ENCODE data around the gene RPH3AL. TPM values are rescaled to one million over a fixed set of nuclear protein-coding genes. Genes with fewer than 3 reads are reported as not detected.
"Not testable (repeated sequence)": the region's sequence is repeated elsewhere in the genome, so short reads cannot be mapped to it uniquely, and the experiment has no call there.

The RPH3AL gene
- total RNA-seq, 3 donors from 2014 or later (not counting 1 experiment from before 2014, with no cell fraction given): 7.2 to 9.9 (median 7.9) TPM

DNA sequence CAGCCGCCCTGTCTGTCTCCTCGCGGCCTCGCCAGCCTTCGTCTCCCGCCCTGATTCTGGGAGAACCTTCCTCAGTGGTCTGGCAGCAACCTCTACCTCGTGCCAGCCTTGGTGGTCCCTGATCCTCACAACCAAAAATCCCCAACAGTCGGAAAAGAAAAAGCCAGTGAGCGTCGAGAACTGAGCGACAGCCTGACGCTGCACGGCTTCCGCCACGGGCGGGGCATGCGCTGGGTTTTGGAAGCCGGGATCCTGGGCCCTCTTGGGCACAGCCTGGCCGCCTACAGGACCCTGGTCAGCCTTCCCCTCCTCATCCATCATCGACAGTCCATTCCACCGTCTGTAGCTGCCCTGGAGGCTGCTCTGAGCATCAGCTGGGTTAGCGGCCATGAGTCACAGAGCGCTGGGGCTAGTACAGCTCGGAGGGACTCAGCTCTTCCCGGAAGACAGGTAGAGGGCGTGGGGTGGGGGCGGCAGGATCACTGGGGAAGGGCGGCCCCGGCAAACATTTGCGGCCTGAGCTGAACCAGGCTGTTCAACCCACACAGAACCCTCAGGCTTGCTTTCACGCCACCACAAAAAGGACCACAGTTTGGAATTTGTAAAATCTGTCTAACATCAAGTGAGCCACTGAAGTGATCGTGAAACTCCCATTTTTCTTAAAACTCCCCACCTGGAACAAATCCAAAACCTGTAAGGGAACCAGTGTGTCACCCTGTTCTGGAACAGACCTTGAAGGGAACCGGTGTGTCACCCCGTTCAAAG, 115.8 kb downstream of the RPH3AL start:
- Histone ChIP-seq H3K9me3 (ENCODE audit: control insufficient read depth, insufficient read depth, low read length) (peaks cover 2% of the 10 kb centered on the region), H3K4me3 (ENCODE audit: low read length) (no peak overlapping the region), H3K36me3 (ENCODE audit: control insufficient read depth, insufficient read depth, low read length) (no peaks in the 10 kb centered on the region), H3K4me1 (ENCODE audit: control insufficient read depth, insufficient read depth, low read length) (peaks cover 7% of the 10 kb centered on the region), H3K27me3 (ENCODE audit: control insufficient read depth, insufficient read depth, low read length) (no peaks in the 10 kb centered on the region), H3K27ac (ENCODE audit: low read length) (no peak overlapping the region)
- no peaks in the 10 kb centered on the region for H3K4me1 Mint-ChIP-seq
- H3K9me3 Mint-ChIP-seq: no peaks in the 10 kb centered on the region
- no peak overlapping the region for H3K4me3 Mint-ChIP-seq
- no peaks in the 10 kb centered on the region for H3K27me3 Mint-ChIP-seq (ENCODE audit: low read depth in 2 of 2)
- H3K36me3 Mint-ChIP-seq: no peaks in the 10 kb centered on the region
- no peak for DNase-seq
- TF ChIP-seq, protein P1, sequence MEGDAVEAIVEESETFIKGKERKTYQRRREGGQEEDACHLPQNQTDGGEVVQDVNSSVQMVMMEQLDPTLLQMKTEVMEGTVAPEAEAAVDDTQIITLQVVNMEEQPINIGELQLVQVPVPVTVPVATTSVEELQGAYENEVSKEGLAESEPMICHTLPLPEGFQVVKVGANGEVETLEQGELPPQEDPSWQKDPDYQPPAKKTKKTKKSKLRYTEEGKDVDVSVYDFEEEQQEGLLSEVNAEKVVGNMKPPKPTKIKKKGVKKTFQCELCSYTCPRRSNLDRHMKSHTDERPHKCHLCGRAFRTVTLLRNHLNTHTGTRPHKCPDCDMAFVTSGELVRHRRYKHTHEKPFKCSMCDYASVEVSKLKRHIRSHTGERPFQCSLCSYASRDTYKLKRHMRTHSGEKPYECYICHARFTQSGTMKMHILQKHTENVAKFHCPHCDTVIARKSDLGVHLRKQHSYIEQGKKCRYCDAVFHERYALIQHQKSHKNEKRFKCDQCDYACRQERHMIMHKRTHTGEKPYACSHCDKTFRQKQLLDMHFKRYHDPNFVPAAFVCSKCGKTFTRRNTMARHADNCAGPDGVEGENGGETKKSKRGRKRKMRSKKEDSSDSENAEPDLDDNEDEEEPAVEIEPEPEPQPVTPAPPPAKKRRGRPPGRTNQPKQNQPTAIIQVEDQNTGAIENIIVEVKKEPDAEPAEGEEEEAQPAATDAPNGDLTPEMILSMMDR (IDR thresholded peaks at IDR 0.05): no peak
- no peak for ATAC-seq
- intact Hi-C loops (cut with micrococcal nuclease): no loop called here
- 88% methylated on average over 34 of the region's 34 CpGs for WGBS (ENCODE audit: insufficient coverage)
- no peak overlapping the region for H3K27ac Mint-ChIP-seq

DNA sequence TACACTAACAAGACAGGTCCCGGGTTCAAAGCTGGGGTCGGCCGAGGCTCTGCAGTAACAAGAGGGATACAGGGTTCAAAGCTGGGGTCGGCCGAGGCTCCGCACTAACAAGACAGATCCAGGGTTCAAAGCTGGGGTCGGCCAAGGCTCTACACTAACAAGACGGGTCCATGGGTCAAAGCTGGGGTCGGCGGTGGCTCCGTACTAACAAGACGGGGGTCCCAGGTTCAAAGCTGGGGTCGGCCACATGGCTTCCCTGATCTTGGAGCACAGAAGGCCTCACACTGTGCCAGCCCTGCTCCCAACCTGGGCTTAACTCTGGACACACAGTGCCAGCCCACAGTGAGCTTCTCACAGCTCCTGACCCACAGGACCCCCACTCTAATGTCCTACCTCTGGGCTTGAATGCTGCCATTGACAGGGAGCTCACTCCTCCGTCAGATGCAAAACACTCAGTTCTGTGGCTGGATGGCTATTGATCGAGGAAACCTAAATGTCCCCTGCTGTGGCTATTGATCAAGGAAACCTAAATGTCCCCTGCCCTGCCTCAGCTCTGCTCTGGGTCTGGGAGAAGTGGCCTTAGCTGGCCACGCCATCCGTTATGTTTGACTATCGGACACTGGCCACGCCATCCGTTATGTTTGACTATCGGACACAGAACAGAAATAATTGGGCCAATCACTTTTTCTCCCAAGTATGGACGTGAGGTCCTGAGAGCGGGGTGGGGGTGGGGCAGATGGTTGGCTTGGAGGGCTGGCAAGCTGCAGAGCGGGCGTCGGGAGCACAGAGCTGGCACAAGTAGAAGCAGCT, 116.6 kb downstream of the RPH3AL start:
- TF ChIP-seq, protein P1 (IDR thresholded peaks at IDR 0.05): no peak
- Histone ChIP-seq H3K27me3 (ENCODE audit: control insufficient read depth, insufficient read depth, low read length) (no peaks in the 10 kb centered on the region), H3K9me3 (ENCODE audit: control insufficient read depth, insufficient read depth, low read length) (peaks cover 2% of the 10 kb centered on the region), H3K27ac (ENCODE audit: low read length) (no peak overlapping the region), H3K36me3 (ENCODE audit: control insufficient read depth, insufficient read depth, low read length) (no peaks in the 10 kb centered on the region), H3K4me3 (ENCODE audit: low read length) (no peak overlapping the region), H3K4me1 (ENCODE audit: control insufficient read depth, insufficient read depth, low read length) (peaks cover 7% of the 10 kb centered on the region)
- Mint-ChIP-seq H3K4me3 (no peak overlapping the region), H3K36me3 (no peaks in the 10 kb centered on the region), H3K27ac (no peak overlapping the region), H3K9me3 (no peaks in the 10 kb centered on the region), H3K4me1 (no peaks in the 10 kb centered on the region), H3K27me3 (ENCODE audit: low read depth in 2 of 2) (no peaks in the 10 kb centered on the region)
- 95% methylated on average over 26 of the region's 26 CpGs for WGBS (ENCODE audit: insufficient coverage)
- DNase-seq (no peak), ATAC-seq (no peak)
- intact Hi-C loops (cut with micrococcal nuclease): no loop called here

DNA sequence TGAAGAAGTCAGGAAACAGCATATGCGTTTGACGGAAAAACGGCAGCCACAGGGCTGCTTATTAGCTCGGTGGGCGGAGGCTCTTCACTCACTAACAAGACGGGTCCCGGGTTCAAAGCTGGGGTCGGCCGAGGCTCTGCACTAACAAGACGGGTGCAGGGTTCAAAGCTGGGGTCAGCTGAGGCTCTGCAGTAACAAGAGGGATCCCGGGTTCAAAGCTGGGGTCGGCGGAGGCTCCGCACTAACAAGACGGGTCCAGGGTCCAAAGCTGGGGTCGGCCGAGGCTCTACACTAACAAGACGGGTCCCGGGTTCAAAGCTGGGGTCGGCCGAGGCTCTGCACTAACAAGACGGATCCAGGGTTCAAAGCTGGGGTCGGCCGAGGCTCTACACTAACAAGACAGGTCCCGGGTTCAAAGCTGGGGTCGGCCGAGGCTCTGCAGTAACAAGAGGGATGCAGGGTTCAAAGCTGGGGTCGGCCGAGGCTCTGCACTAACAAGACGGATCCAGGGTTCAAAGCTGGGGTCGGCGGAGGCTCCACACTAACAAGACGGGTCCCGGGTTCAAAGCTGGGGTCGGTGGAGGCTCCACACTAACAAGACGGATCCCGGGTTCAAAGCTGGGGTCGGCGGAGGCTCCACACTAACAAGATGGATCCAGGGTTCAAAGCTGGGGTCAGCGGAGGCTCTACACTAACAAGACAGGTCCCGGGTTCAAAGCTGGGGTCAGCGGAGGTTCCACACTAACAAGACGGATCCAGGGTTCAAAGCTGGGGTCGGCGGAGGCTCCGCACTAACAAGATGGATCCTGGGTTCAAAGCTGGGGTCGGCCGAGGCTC, 117.4 kb downstream of the RPH3AL start:
- H3K9me3 ChIP-seq (ENCODE audit: control insufficient read depth, insufficient read depth, low read length); H3K4me1 ChIP-seq (ENCODE audit: control insufficient read depth, insufficient read depth, low read length); H3K4me3 Mint-ChIP-seq; H3K27ac Mint-ChIP-seq; H3K27ac ChIP-seq (ENCODE audit: low read length); H3K4me1 Mint-ChIP-seq; H3K9me3 Mint-ChIP-seq; H3K4me3 ChIP-seq (ENCODE audit: low read length); intact Hi-C loops (cut with micrococcal nuclease); H3K27me3 ChIP-seq (ENCODE audit: control insufficient read depth, insufficient read depth, low read length); H3K36me3 Mint-ChIP-seq; ATAC-seq; H3K27me3 Mint-ChIP-seq (ENCODE audit: low read depth in 2 of 2); DNase-seq; H3K36me3 ChIP-seq (ENCODE audit: control insufficient read depth, insufficient read depth, low read length): not testable (repeated sequence)
- WGBS (ENCODE audit: insufficient coverage): 90% methylated on average over 48 of the region's 48 CpGs

DNA sequence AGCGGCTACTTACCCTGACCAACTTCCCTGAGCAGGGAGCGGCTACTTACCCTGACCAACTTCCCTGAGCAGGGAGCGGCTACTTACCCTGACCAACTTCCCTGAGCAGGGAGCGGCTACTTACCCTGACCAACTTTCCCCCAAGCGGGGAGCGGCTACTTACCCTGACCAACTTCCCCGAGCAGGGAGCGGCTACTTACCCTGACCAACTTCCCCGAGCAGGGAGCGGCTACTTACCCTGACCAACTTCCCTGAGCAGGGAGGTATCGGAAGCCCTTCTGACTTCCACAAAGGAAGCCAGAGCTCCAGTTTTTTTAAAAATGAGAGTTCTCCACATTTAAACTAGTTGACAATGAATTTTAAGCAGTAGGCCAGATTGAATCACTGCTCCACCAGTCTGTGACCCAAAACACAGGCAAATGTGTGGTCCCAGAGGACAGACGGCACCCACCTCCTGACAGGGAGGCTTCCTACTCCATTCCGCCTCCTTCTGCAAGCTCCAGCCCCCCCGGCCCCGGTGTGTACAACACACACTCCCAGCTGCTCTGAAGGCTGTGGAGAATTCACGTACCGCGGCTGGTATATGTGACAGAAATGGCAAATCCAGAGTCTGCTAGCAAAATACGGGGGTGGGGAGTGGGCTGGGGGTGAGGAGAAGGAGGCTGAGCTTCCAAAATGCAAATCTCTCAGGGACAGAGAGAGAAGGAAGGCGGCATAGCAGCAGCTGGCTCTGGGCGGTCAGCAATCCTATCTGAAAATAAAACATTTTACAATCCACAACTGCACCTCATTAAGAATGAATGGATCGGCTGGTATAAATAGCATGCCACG, 118.2 kb downstream of the RPH3AL start:
- H3K36me3 Mint-ChIP-seq; H3K27me3 ChIP-seq (ENCODE audit: control insufficient read depth, insufficient read depth, low read length); H3K4me1 ChIP-seq (ENCODE audit: control insufficient read depth, insufficient read depth, low read length); ATAC-seq; H3K27me3 Mint-ChIP-seq (ENCODE audit: low read depth in 2 of 2); H3K27ac ChIP-seq (ENCODE audit: low read length); intact Hi-C loops (cut with micrococcal nuclease); H3K36me3 ChIP-seq (ENCODE audit: control insufficient read depth, insufficient read depth, low read length); H3K9me3 ChIP-seq (ENCODE audit: control insufficient read depth, insufficient read depth, low read length); H3K4me3 ChIP-seq (ENCODE audit: low read length); H3K27ac Mint-ChIP-seq; H3K4me1 Mint-ChIP-seq; H3K4me3 Mint-ChIP-seq; DNase-seq; H3K9me3 Mint-ChIP-seq: not testable (repeated sequence)
- 40% methylated on average over 20 of the region's 23 CpGs for WGBS (ENCODE audit: insufficient coverage)

All from natural killer cell (primary cell).